ENCODE results near the gene NID1.

GRCh38 chr1:236092899-236093298, 28.0 kb upstream of the NID1 start:
- TF ChIP-seq CTCF (IDR thresholded peaks at IDR 0.05), result no peak
- TF ChIP-seq POLR2AphosphoS5 (IDR thresholded peaks at IDR 0.05), result no peak
- no peak for TF ChIP-seq POLR2A (IDR thresholded peaks at IDR 0.05)
